Peyer's patch (tissue), 4 donors: ENCODE measurements around the gene CEND1.

Experiments
- POLR2A ChIP-seq, 2 donors: fragments of 450-650 bp; IDR thresholded peaks; one replicate each; pipeline ENCODE4 v1.5.1; 2017; ENCODE audit warnings: antibody characterized with exemption in 2 of 2, mild to moderate bottlenecking in 2 of 2, moderate library complexity in 2 of 2
- TF ChIP-seq, protein P1 (sequence below), 6 experiments: fragments of 450-650 bp in 4 of 6; fragments of 200-600 bp in 2 of 6; sonication (generic) in 1 of 6; IDR thresholded peaks; one replicate each; pipeline ENCODE4 v1.5.1; 2017 to 2019; ENCODE audit warnings: antibody characterized with exemption in 6 of 6, mild to moderate bottlenecking in 3 of 6, moderate library complexity in 1 of 6

GRCh38 chr11:790721-791564 lies 1.1 kb upstream of the CEND1 start:
- TF ChIP-seq, protein P1, sequence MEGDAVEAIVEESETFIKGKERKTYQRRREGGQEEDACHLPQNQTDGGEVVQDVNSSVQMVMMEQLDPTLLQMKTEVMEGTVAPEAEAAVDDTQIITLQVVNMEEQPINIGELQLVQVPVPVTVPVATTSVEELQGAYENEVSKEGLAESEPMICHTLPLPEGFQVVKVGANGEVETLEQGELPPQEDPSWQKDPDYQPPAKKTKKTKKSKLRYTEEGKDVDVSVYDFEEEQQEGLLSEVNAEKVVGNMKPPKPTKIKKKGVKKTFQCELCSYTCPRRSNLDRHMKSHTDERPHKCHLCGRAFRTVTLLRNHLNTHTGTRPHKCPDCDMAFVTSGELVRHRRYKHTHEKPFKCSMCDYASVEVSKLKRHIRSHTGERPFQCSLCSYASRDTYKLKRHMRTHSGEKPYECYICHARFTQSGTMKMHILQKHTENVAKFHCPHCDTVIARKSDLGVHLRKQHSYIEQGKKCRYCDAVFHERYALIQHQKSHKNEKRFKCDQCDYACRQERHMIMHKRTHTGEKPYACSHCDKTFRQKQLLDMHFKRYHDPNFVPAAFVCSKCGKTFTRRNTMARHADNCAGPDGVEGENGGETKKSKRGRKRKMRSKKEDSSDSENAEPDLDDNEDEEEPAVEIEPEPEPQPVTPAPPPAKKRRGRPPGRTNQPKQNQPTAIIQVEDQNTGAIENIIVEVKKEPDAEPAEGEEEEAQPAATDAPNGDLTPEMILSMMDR (IDR thresholded peaks at IDR 0.05): no peak
- no peak for TF ChIP-seq POLR2A (IDR thresholded peaks at IDR 0.05)
